Stimulated activated CD4-positive, alpha-beta T cell treated with anti-CD3 and anti-CD28 coated beads, TNF-alpha, amount 100 ng/mL, for 4 hours (primary cell): ENCODE data around the gene TBC1D8.

Experiments used
- DNase-seq, 3 experiments: peaks; one replicate each; pipeline ENCODE4 v3.0.0-alpha.2; 2020; ENCODE audit warnings: low read depth in 3 of 3

Gene TBC1D8

GRCh38 chr2:101135412-101136296, 15.5 kb downstream of the TBC1D8 start:
- DNase-seq: no peak

DNA sequence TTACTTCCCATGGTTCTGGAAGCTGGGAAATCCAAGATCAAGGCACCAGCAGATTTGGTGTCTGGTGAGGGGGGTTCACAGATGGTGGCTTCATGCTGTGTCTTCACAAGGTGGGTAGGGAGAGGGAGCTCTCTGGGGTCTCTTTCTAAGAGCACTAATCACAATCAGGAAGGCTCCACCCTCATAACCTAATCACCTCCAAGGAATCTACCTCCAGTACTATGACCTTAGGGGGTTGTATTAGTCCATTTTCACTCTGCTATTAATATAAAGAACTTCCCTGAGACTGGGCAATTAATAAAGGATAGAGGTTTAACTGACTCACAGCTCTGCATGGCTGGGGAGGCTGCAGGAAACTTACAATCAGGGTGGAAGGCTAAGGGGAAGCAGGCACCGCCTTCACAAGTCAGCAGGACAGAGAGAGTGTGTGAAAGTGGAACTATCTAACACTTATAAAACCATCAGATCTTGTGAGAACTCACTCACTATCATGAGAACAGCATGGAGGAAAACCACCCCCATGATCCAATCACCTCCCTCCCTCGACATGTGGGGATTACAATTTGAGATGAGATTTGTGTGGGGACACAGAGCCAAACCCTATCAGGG, 17.6 kb downstream of the TBC1D8 start:
- no peak for DNase-seq

GRCh38 chr2:101132202-101132601, 19.0 kb downstream of the TBC1D8 start:
- no peak for DNase-seq

GRCh38 chr2:101130081-101130480, 21.1 kb downstream of the TBC1D8 start:
- no peak for DNase-seq

DNA sequence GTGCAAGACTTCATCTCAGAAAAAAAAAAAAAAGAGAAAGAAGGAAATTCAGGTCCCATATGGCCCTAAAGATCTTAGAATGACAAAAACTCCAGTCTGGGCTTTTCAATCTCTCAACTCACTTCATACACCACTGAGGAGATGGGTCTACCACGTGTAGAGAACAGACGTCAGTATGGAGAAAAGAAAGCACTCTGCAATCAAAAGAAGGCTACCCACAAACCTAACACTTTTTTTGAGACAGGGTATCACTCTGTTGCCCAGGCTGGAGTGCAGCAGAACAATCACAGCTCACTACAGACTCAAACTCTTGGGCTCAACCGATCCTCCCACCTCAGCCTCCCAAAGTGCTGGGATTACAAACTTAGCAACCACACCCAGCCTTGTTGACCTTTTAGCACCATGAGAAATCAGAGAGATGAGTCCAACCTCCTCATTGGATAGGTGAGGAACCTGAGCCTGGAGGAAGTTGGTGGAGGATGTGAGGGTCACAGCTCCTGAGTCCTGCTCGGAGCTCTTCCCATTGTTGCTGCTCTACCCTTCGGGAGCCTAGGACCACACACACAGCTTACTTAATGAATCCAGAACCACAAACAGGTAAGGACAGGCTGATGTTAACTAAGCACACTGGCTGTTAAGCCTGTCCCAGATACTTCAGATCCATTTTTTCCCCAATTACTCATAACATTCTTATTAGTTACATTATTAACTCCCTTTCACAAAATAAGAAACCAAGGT, 23.7 kb downstream of the TBC1D8 start:
- no peak for DNase-seq

DNA sequence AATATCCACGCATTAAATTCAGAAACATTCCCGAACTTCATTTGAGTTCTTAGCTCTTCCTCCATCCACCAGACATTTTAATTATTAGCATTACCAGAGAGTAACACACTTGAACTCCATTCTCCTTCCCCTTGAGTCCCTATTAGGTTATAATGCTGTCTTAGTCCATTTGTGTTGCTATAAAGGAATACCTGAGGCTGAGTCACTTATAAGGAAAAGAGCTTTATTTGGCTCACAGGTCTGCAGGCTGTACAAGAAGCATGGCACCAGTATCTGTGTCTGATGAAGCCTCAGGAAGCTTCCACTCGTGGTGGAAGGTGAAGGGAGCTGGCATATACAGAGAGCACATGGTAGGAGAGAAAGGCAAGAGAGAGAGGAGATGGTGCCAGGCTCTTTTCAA, 25.4 kb downstream of the TBC1D8 start:
- DNase-seq: no peak

GRCh38 chr2:101125374-101125773, 25.8 kb downstream of the TBC1D8 start:
- DNase-seq: no peak

- no peak for DNase-seq
These were observed 26.4 kb downstream of the TBC1D8 start for GRCh38 chr2:101124643-101125366.

DNA sequence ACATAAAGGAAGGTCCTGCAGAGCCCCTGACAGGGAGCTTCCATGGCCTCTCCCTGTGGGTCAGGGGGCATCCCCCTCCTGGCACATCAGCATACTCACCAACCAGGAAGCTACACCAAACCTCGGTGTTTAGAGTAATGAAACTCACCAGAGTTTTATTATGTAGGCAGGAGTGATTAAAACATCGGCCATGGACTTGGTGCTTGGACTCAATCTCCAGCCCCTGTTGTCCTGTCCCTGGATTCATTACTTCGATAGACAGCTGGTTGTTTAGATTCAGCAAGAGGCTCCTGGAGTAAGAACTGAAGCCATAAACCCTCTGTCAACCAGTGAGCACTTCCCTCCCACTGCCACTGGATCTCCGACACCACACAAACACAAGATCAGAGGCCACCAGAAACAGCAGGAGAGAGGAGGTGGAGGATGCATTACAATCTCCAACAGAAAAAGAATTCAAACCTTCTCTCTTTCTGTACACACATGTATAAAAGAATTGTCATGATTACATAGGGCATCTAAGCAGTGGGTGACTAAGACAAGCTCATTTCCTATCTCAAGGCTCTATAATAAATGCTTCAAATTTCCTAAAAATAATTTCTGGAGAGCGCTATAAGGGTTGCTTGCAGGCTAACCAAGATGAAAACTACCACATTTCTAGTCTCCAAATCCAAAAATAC, 27.2 kb downstream of the TBC1D8 start:
- DNase-seq: no peak

- DNase-seq: no peak
These were observed 30.0 kb downstream of the TBC1D8 start for GRCh38 chr2:101121174-101121573.

- DNase-seq: no peak
These were observed 30.8 kb downstream of the TBC1D8 start for GRCh38 chr2:101120124-101120996.

DNA sequence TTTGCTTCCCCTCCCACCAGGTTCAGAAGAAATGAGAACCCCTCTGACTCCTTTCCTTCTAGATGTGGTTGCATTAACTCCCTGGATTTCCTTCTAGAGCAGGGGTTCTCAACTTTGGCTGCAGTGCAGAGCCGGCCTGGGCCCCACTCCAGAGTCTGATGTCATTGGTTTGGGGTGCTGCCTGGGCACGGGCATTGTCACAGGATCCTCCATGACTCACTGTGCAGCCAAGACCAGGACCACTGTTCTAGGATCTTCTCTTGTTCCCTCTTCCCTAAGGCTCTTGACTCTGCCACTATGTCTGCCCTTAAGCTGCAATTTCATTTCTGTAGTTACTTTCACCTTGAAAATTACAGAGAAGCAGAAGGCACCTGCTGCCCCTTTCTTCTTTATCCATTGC, 31.8 kb downstream of the TBC1D8 start:
- DNase-seq: no peak

GRCh38 chr2:101116841-101117552, 34.2 kb downstream of the TBC1D8 start:
- DNase-seq: no peak

- no peak for DNase-seq
These were observed 34.8 kb downstream of the TBC1D8 start for GRCh38 chr2:101116348-101116747.

DNA sequence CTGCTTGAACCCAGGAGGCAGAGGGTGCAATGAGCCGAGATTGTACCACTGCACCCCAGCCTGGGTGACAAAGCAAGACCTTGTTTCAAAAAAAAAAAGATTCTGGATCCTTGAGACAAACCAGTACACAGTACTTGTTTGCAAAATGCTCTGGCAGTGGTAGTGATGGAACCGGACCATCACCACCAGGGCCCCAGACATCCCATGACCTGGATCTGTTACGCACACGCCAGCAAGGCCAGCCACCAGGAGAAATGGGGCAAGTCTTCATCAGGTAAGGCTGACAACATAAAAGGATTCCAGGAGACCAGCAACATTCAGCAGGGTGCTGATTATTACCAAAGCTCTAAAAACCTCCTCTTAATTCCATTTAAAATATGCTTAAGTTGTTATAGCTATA, 35.5 kb downstream of the TBC1D8 start:
- DNase-seq: no peak

DNA sequence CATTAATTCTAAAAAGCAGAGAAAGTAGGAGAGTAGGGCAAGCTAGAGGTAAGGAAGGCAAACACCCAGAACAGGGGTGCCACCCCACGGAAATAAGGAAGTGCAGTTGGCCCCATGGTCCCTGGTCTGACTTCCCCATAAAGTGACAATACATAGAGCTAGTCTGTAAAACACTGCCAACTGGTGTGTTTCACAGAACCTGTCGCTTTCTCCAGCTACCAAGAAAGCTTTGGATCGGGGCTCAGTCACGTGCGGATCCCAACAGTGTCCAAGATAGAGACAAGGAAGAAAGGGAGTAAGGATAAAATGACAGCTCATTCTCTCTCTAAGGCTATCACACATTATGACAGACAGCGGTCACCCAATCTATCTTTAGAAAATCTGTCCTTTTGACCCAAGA, 36.4 kb downstream of the TBC1D8 start:
- DNase-seq: no peak

DNA sequence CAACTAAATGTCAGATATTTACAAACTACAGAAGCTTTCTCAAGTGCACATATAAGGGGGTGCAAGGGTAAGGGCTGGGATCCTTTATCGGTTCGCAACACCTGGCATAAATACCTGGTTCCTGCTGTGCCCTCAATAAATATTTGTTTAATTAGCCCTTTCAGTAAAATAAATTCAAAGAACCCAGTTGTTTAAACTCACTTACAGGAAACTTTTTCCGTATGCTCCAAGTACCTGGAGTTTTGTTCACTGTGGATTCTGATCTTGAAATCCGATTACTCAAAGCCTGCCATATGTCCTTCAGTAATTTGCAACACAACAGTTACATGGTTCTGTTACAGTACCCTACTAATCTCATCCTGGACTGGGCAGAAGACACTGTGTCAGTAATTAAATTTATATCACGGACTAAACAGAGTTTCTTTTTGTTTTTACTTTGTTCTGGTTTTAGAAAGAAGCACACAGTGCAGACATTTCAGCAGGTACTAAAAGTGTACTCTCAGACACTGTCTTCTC, 36.9 kb downstream of the TBC1D8 start:
- no peak for DNase-seq

GRCh38 chr2:101113441-101114267, 37.5 kb downstream of the TBC1D8 start:
- no peak for DNase-seq

DNA sequence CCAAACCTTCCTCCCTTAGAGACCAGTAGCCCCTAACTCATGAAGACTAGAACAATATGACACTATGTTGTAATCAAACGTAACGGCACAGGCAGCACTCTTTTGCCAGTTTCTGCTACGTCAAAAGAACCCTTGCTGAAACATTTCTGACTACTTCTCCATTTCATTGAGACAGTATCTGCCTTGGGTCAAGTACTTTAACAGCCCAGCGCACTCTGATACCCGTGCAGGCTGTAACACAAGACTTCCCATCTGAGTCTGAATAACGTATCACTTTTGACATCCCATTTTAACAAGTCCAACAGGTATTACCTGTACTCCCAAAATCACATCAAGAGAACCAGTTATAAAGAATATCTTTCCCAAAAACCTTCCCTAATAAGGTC, 38.4 kb downstream of the TBC1D8 start:
- DNase-seq: no peak
